HCT116 (cell line): ENCODE data around the gene MAGI3. TPM values are rescaled to one million over a fixed set of nuclear protein-coding genes. Genes with fewer than 3 reads are reported as not detected.

Experiments
- ATAC-seq: fragments of 200-7000 bp; cut with Tn5 transposase; 2 replicates; pipeline ENCODE4 v1.9.1; 2020; ENCODE audit warnings: mild to moderate bottlenecking, moderate library complexity
- BruUV-seq: library from RNA; stranded (reverse); fragments of 400-500 nt; replicated peaks from 2 replicates; lab custom pipeline; 2021; lab: Mats Ljungman, UMichigan
- CTCF ChIA-PET: fragments of 300-600 bp; sonication (Branson Sonifier 250); formaldehyde crosslinking; loops from one replicate; lab custom pipeline; 2021; ENCODE audit warnings: antibody characterized with exemption; lab: Charles Lee
- POLR2A ChIA-PET: fragments of 300-600, 350-600 bp; sonication (Branson Sonifier 250); formaldehyde crosslinking; loops from one replicate; lab custom pipeline; 2021; ENCODE audit warnings: antibody characterized with exemption; lab: Charles Lee
- RAD21 ChIA-PET, 2 experiments: fragments of 300-600 bp; sonication (Branson Sonifier 250); formaldehyde crosslinking; loops; one replicate each; lab custom pipeline; 2023; ENCODE audit warnings: low total read pairs in 2 of 2; ENCODE audit not compliant: uncharacterized antibody in 2 of 2, unreplicated experiment in 2 of 2, low non-redundant PET in 1 of 2; lab: Charles Lee
- DNase-seq: peaks from one replicate; pipeline ENCODE4 v3.0.0-alpha.2; 2010; ENCODE audit warnings: low read depth, low spot score
- H2AFZ ChIP-seq: fragments of 200-600 bp; shearing (Covaris generic), sonication (generic); 2 replicates; pipeline ENCODE4 v1.6.1; 2017; ENCODE audit warnings: low read depth, mixed run types, mixed read lengths, antibody characterized with exemption, low read length; ENCODE audit not compliant: poor library complexity, severe bottlenecking
- H3K27ac ChIP-seq: 2 replicates; pipeline ENCODE4 v1.5.1; 2012; ENCODE audit warnings: low read depth, low read length
- H3K27me3 ChIP-seq: fragments of 200-600 bp; sonication (generic); 2 replicates; pipeline ENCODE4 v1.6.1; 2016; ENCODE audit warnings: mixed run types, low read length, mixed read lengths; ENCODE audit not compliant: insufficient read depth
- H3K36me3 ChIP-seq, 2 experiments: fragments of 200-500 bp in 1 of 2; fragments of 200-600 bp in 1 of 2; sonication (Bioruptor generic) in 1 of 2; sonication (generic) in 1 of 2; 2 replicates each; pipeline versions ENCODE4 v1.5.1 to v1.6.1; 2014 to 2016; ENCODE audit warnings: low read length in 2 of 2, inconsistent platforms in 1 of 2, mixed read lengths in 1 of 2, mixed run types in 1 of 2; ENCODE audit not compliant: insufficient read depth in 2 of 2, control insufficient read depth in 1 of 2
- H3K4me1 ChIP-seq, 2 experiments: fragments of 200-600 bp in 1 of 2; sonication (generic) in 1 of 2; 2 replicates each; pipeline versions ENCODE4 v1.5.1 to v1.6.1; 2012 to 2017; ENCODE audit warnings: low read length in 2 of 2, inconsistent platforms in 1 of 2, mild to moderate bottlenecking in 1 of 2, mixed read lengths in 1 of 2, mixed run types in 1 of 2, moderate library complexity in 1 of 2; ENCODE audit not compliant: insufficient read depth in 2 of 2, control insufficient read depth in 1 of 2
- H3K4me2 ChIP-seq: fragments of 200-600 bp; sonication (generic); 2 replicates; pipeline ENCODE4 v1.6.1; 2017; ENCODE audit warnings: mixed run types, low read length, mixed read lengths
- H3K4me3 ChIP-seq, 2 experiments: fragments of 200-600 bp in 1 of 2; sonication (generic) in 1 of 2; replicated peaks in 1 of 2; 2 replicates each; pipeline ENCODE4 v1.5.1; 2011 to 2016; ENCODE audit warnings: low read length in 2 of 2, control low read depth in 1 of 2, low read depth in 1 of 2, mild to moderate bottlenecking in 1 of 2, mixed read lengths in 1 of 2, mixed run types in 1 of 2
- H3K79me2 ChIP-seq: fragments of 200-600 bp; sonication (generic); 2 replicates; pipeline ENCODE4 v1.6.1; 2017; ENCODE audit warnings: mild to moderate bottlenecking, mixed run types, low read length, moderate library complexity, mixed read lengths; ENCODE audit not compliant: insufficient read depth
- H3K9ac ChIP-seq: fragments of 200-600 bp; sonication (generic); 2 replicates; pipeline ENCODE4 v1.6.1; 2016; ENCODE audit warnings: low read length, mixed read lengths
- H3K9me2 ChIP-seq: fragments of 200-600 bp; sonication (generic), shearing (Covaris generic); 2 replicates; pipeline ENCODE4 v1.6.1; 2017; ENCODE audit warnings: mixed run types, mild to moderate bottlenecking, moderate library complexity; ENCODE audit not compliant: insufficient read depth
- H3K9me3 ChIP-seq, 2 experiments: fragments of 200-500 bp in 1 of 2; fragments of 200-600 bp in 1 of 2; sonication (Bioruptor generic) in 1 of 2; sonication (generic) in 1 of 2; 2 replicates each; pipeline ENCODE4 v1.6.1; 2014 to 2017; ENCODE audit warnings: low read length in 2 of 2, mixed read lengths in 2 of 2, inconsistent platforms in 1 of 2, low read depth in 1 of 2, mild to moderate bottlenecking in 1 of 2, mixed run types in 1 of 2, moderate library complexity in 1 of 2; ENCODE audit not compliant: control insufficient read depth in 1 of 2, insufficient read depth in 1 of 2
- H4K20me1 ChIP-seq: fragments of 200-600 bp; sonication (generic), shearing (Covaris generic); 2 replicates; pipeline ENCODE4 v1.6.1; 2017; ENCODE audit warnings: mixed run types, mild to moderate bottlenecking, moderate library complexity; ENCODE audit not compliant: insufficient read depth
- ATF3 ChIP-seq: IDR thresholded peaks from 2 replicates; pipeline ENCODE4 v1.6.1; 2012
- CEBPB ChIP-seq: IDR thresholded peaks from 2 replicates; pipeline ENCODE4 v1.6.1; 2012; ENCODE audit warnings: low read depth
- CTCF ChIP-seq, 3 experiments: fragments of 200-600 bp in 1 of 3; sonication (generic) in 1 of 3; IDR thresholded peaks in 2 of 3; conservative IDR thresholded peaks in 1 of 3; 2 replicates each; pipeline ENCODE4 v1.5.1; 2012 to 2017; ENCODE audit warnings: low read depth in 2 of 3, low read length in 2 of 3, antibody characterized with exemption in 1 of 3, borderline replicate concordance in 1 of 3, control low read depth in 1 of 3, mild to moderate bottlenecking in 1 of 3, mixed read lengths in 1 of 3, mixed run types in 1 of 3, moderate library complexity in 1 of 3; ENCODE audit not compliant: insufficient read depth in 1 of 3
- EGR1 ChIP-seq: IDR thresholded peaks from 2 replicates; pipeline ENCODE4 v1.6.1; 2012; ENCODE audit warnings: low read depth
- EZH2phosphoT487 ChIP-seq: fragments of 200-600 bp; IDR thresholded peaks from 2 replicates; pipeline ENCODE4 v1.6.1; 2018; ENCODE audit warnings: antibody characterized with exemption, borderline replicate concordance
- JUND ChIP-seq: IDR thresholded peaks from 2 replicates; pipeline ENCODE4 v1.6.1; 2012
- SRF ChIP-seq: IDR thresholded peaks from 2 replicates; pipeline ENCODE4 v1.6.1; 2012; ENCODE audit warnings: low read depth
- TCF7L2 ChIP-seq: IDR thresholded peaks from 2 replicates; pipeline ENCODE4 v1.7.0; 2011; ENCODE audit warnings: borderline replicate concordance, inconsistent platforms; ENCODE audit not compliant: insufficient read depth, insufficient read length; ENCODE audit errors: extremely low read depth
- ZFX ChIP-seq: fragments of 450-650 bp; IDR thresholded peaks from 2 replicates; pipeline ENCODE4 v1.6.1; 2017
- ZNF274 ChIP-seq: fragments of 200-500 bp; sonication (Bioruptor generic); IDR thresholded peaks from 2 replicates; pipeline ENCODE4 v1.6.1; 2014; ENCODE audit warnings: mild to moderate bottlenecking, low read depth, low read length, inconsistent platforms
- intact Hi-C: fragments of 100-400 bp; cut with micrococcal nuclease; formaldehyde crosslinking; loops from 2 replicates; pipeline ENCODE4 v1.10.0; 2022
- total RNA-seq: library from RNA; stranded (reverse); gene quantifications from one replicate; pipeline ENCODE4 v1.2.1, GENCODE V29; 2021; ENCODE audit not compliant: unreplicated experiment
- TF ChIP-seq, protein P1 (sequence below): IDR thresholded peaks from 2 replicates; pipeline ENCODE4 v1.6.1; 2011; ENCODE audit warnings: mild to moderate bottlenecking, low read length, moderate library complexity; ENCODE audit not compliant: insufficient replicate concordance; ENCODE audit errors: extremely low read depth

MAGI3 gene
- total RNA-seq, 1 experiment from 2014 or later = 11.8 TPM

DNA sequence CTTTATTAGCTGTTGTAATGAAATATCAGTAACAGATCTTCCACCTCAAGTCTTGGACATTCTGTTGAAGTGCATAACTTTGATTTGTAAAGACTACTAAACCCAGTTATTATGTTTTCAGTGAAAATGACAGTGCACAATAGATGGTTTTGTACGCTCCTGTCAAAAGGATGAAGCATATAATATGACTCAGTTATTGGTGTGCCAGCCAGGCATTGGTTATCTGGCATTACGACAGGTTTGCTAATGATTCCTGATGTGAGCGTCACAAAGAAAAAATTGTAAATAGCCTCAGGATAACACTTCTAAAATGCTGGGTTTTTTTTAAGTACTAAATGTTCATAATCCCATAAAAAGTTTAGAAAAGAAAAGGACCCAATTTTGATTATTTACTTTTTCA, 147.9 kb downstream of the MAGI3 start (continued):
- TF ChIP-seq CTCF (IDR thresholded peaks at IDR 0.05 in 2 of 3, conservative IDR thresholded peaks at IDR 0.05 in 1 of 3; ENCODE audit: borderline replicate concordance in 1 of 3, insufficient read depth in 1 of 3, low read depth in 2 of 3, low read length in 2 of 3) (no peak), CEBPB (no peak), ATF3 (no peak)

DNA sequence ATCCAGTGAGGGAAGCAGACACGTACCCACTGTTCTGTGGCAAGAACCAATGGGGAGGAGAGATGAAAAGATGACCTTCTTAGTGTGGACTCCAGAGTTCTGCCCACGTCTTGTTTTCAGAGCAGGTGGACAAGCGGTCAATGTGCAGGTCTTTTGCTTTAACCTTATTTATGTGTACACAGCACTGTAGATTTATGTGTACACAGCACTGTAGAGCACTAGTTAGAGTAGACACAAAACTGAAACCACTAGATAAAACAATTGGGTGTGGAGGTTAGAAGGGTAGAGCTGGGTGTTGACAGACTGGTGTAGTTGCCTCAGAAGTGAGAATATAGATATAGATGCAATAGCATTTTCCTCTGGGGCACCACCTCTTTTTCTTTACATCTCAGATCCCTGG, 150.0 kb downstream of the MAGI3 start:
- no peaks in the 10 kb centered on the region for H4K20me1 ChIP-seq
- intact Hi-C loops = no loop called here
- H3K4me2 ChIP-seq = no peak overlapping the region
- ChIA-PET POLR2A (no interaction called here), RAD21 (no interaction called here), CTCF (no interaction called here)
- H3K4me3 ChIP-seq = no peak overlapping the region
- no TSS peak for BruUV-seq
- H3K36me3 ChIP-seq = no peaks in the 10 kb centered on the region
- H2AFZ ChIP-seq = no peak overlapping the region
- peaks cover 0 to 13% of the 10 kb centered on the region in 2 experiments; a peak in 2 of 4 replicates for H3K4me1 ChIP-seq
- DNase-seq (no peak), ATAC-seq (no peak)
- TF ChIP-seq CTCF (IDR thresholded peaks at IDR 0.05 in 2 of 3, conservative IDR thresholded peaks at IDR 0.05 in 1 of 3; ENCODE audit: borderline replicate concordance in 1 of 3, insufficient read depth in 1 of 3, low read depth in 2 of 3, low read length in 2 of 3) = no peak
- no peak for TF ChIP-seq TCF7L2
- TF ChIP-seq ZNF274 = no peak
- TF ChIP-seq ZFX = no peak
- TF ChIP-seq EGR1 = no peak
- TF ChIP-seq SRF = no peak
- TF ChIP-seq JUND = no peak
- TF ChIP-seq, protein P1, sequence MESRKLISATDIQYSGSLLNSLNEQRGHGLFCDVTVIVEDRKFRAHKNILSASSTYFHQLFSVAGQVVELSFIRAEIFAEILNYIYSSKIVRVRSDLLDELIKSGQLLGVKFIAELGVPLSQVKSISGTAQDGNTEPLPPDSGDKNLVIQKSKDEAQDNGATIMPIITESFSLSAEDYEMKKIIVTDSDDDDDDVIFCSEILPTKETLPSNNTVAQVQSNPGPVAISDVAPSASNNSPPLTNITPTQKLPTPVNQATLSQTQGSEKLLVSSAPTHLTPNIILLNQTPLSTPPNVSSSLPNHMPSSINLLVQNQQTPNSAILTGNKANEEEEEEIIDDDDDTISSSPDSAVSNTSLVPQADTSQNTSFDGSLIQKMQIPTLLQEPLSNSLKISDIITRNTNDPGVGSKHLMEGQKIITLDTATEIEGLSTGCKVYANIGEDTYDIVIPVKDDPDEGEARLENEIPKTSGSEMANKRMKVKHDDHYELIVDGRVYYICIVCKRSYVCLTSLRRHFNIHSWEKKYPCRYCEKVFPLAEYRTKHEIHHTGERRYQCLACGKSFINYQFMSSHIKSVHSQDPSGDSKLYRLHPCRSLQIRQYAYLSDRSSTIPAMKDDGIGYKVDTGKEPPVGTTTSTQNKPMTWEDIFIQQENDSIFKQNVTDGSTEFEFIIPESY = no peak
- TF ChIP-seq EZH2phosphoT487 = no peak
- peaks cover 8% of the 10 kb centered on the region for H3K79me2 ChIP-seq
- H3K9ac ChIP-seq = no peak overlapping the region
- H3K9me3 ChIP-seq = no peaks in the 10 kb centered on the region
- no peaks in the 10 kb centered on the region for H3K27me3 ChIP-seq
- H3K27ac ChIP-seq = no peak overlapping the region
- H3K9me2 ChIP-seq = no peaks in the 10 kb centered on the region
